Retinal pigment epithelial cell (primary cell): ENCODE measurements around the gene BLID.

ENCODE experiments used
- DNase-seq: peaks from one replicate; pipeline ENCODE4 v3.0.0-alpha.2; 2010; ENCODE audit warnings: low read depth
- H3K4me3 ChIP-seq: 2 replicates; pipeline ENCODE4 v1.5.1; 2011; ENCODE audit warnings: mild to moderate bottlenecking, low read length, control low read depth, moderate library complexity
- TF ChIP-seq, protein P1 (sequence below): conservative IDR thresholded peaks from 2 replicates; pipeline ENCODE4 v1.5.1; 2011; ENCODE audit warnings: low read depth, low read length, control low read depth, inconsistent platforms

The BLID gene

DNA sequence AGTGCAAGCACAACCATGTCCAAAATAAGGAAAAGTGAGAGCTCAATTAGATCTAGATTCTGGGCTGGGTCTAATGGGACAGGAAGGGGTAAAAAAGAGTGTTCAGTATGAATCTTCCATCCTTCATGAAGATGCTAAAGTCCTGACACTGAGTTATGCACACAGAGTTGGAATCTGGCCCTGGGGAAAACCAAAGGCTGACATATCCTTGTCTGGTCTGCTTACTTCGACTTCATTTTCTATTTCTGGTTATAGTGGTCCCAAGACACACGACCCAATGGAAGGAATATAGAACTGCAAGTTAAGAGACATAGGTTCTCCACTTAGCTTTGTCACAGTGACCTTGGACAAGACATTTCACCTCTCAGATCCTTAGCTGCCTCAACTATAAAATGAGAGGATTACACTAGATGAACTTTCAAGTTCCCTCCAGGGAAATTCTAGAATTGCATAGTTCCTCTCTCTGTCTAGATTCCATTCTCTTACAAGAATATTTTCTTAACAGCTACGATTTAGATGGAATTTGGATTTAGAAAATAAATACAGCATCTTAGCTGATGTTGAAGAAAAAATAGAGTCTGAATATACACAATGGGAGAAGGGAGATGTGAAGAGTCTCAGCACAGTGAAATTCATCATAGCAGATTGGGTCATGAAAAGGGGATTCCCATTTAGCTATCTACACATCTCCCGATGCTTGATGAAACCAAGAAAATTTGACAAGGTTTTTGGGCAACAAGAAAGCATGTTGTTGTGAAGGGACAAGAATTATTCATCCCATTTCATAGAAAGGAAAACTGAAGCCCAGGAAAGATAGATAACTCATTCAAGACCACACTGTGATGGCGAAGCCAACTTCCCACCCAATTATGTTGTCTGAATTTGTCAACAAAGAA is 3.3 kb downstream of the BLID start:
- no peak overlapping the region for H3K4me3 ChIP-seq
- no peak for DNase-seq
- TF ChIP-seq, protein P1, sequence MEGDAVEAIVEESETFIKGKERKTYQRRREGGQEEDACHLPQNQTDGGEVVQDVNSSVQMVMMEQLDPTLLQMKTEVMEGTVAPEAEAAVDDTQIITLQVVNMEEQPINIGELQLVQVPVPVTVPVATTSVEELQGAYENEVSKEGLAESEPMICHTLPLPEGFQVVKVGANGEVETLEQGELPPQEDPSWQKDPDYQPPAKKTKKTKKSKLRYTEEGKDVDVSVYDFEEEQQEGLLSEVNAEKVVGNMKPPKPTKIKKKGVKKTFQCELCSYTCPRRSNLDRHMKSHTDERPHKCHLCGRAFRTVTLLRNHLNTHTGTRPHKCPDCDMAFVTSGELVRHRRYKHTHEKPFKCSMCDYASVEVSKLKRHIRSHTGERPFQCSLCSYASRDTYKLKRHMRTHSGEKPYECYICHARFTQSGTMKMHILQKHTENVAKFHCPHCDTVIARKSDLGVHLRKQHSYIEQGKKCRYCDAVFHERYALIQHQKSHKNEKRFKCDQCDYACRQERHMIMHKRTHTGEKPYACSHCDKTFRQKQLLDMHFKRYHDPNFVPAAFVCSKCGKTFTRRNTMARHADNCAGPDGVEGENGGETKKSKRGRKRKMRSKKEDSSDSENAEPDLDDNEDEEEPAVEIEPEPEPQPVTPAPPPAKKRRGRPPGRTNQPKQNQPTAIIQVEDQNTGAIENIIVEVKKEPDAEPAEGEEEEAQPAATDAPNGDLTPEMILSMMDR, result no peak

DNA sequence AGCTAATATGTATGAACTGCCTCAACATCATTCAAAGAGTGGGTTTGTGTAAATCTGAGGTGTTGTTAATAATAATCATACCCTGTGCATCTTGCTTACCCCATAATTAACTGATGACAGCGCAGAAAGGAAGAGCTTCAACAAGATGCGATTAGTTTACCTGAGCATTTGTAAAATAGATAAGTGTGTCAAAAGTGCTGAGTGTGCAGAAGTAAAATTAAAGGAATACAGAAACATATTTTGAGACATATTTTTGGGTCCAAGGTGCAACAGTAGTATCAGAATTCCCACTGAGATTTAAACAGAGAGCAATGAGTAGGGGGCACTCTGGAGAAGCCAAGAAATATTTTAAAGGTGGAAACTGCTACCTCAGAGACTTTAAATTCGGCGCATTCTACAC is 6.1 kb downstream of the BLID start:
- no peak for DNase-seq
- TF ChIP-seq, protein P1, result no peak
- no peak overlapping the region for H3K4me3 ChIP-seq

DNA sequence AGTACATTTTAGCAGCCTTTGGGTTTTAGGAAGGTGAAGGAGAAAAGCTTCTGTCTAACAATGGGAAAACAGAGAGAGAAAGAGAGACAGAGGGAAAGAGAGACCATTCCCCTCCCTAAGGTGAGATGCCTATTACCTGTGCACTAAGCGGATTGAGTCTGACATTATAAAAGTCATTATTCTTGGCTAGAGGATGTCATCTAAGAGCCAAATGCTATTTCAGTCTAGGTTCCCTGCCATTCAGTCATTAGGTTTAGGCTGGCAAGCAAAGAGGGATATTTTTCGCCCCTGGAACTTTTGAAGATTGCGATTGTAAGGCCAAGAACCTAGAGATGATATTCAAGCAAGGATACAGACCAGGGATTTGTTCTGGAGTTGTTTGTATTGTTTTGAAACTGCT is 7.2 kb downstream of the BLID start:
- TF ChIP-seq, protein P1, result no peak
- H3K4me3 ChIP-seq, result no peak overlapping the region
- DNase-seq, result no peak

DNA sequence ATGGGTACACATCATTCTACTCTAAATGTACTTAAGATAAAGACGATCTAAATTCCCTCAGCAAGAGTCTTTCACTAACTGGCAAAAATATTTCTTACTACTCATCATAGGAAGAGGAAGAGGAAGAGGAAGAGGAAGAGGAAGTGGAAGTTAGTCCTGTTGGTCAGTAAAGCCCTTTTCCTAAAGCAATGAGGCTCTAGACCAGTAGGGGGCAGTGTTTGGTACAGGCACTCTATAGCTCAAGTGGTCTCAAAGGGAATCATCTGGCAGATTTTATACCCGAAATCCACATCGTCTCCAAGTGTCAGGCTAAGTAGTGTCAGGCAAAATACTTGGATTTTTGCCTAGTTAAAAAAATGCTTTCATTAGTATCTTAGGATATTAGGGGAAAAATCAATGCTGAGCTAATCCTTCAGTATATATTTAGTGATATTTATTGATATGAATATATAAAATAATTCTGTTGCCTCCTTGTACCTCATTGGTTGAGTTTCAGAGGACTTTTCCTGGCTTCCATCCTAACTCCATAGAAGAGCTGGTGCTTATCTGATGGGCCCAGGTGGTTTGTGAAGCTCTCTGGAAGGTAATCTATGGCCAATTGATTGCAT is 7.7 kb downstream of the BLID start:
- no peak overlapping the region for H3K4me3 ChIP-seq
- TF ChIP-seq, protein P1, result peak; percentile 76
- no peak for DNase-seq

DNA sequence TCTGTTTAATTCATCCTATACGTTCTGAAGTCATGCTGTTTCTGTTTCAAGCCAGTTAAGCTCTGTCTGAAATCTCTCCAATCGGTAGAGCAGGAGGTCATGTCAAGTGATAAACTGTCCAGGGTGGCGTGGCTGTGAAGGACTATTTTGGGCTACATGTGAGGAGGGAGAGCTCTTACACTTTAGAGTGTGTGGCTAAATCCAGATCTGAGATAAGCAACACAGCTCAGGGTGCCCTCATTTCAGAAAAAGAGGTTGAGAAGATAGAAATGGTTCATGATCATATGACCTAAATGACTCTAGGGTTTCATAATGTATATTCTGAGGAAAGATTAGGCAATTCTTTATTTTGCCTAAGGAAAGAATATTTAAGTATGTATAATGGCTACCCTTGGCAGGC is 8.4 kb downstream of the BLID start:
- H3K4me3 ChIP-seq, result no peak overlapping the region
- TF ChIP-seq, protein P1, result no peak
- DNase-seq, result no peak

DNA sequence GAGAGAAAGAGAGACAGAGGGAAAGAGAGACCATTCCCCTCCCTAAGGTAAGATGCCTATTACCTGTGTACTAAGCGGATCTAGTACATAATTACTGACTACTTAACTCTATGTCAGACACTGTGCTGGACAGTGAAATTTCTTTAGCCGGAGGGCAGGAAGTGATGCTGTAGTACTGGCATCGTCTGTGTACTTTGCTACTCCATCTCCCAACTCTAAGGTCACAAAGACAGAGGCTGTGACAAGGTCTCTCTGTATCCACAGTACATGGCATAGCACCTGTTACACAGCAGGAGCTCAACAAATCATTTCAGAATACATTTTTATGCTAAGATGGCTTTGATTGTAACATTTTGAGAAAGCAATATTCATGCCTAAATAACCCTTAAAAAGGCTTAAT is 9.0 kb downstream of the BLID start:
- TF ChIP-seq, protein P1, result no peak
- no peak for DNase-seq
- no peak overlapping the region for H3K4me3 ChIP-seq
